Upper lobe of left lung (tissue), 6 donors: ENCODE measurements around the gene SLC22A2. TPM values are rescaled to one million over a fixed set of nuclear protein-coding genes. Genes with fewer than 3 reads are reported as not detected.

Experiments used
- ATAC-seq, 2 donors: fragments of 200-7000 bp; cut with Tn5 transposase; one replicate each; pipeline ENCODE4 v1.9.1; 2022; ENCODE audit warnings: mild to moderate bottlenecking in 2 of 2, moderate library complexity in 2 of 2; ENCODE audit not compliant: low FRiP score in 2 of 2
- DNase-seq, 2 donors: peaks; one replicate each; pipeline ENCODE4 v3.0.0-alpha.2; 2019 to 2020
- H3K27ac ChIP-seq, 4 donors: fragments of 200-600 bp; sonication (generic); one replicate each; pipeline ENCODE4 v1.5.1; 2016 to 2019
- H3K27me3 ChIP-seq, 4 donors: fragments of 200-600 bp; sonication (generic); one replicate each; pipeline ENCODE4 v1.5.1; 2017 to 2019
- H3K36me3 ChIP-seq, 4 donors: fragments of 200-600 bp; sonication (generic); one replicate each; pipeline ENCODE4 v1.5.1; 2016 to 2019
- H3K4me1 ChIP-seq, 4 donors: fragments of 200-600 bp; sonication (generic); one replicate each; pipeline ENCODE4 v1.5.1; 2018 to 2019
- H3K4me3 ChIP-seq, 4 donors: fragments of 200-600 bp; sonication (generic); one replicate each; pipeline ENCODE4 v1.5.1; 2017 to 2019; ENCODE audit warnings: mild to moderate bottlenecking in 2 of 4, moderate library complexity in 1 of 4
- H3K9me3 ChIP-seq, 4 donors: fragments of 200-600 bp; sonication (generic); one replicate each; pipeline ENCODE4 v1.5.1; 2018 to 2019
- EP300 ChIP-seq, 4 donors: sonication (generic); formaldehyde crosslinking; IDR thresholded peaks; one replicate each; pipeline ENCODE4 v1.5.1; 2017; ENCODE audit warnings: antibody characterized with exemption in 4 of 4, control low read depth in 2 of 4
- POLR2A ChIP-seq, 4 donors: fragments of 450-650 bp; IDR thresholded peaks; one replicate each; pipeline ENCODE4 v1.5.1; 2016 to 2017; ENCODE audit warnings: antibody characterized with exemption in 4 of 4, mild to moderate bottlenecking in 2 of 4
- POLR2AphosphoS5 ChIP-seq, 2 donors: sonication (generic); formaldehyde crosslinking; IDR thresholded peaks; one replicate each; pipeline ENCODE4 v1.5.1; 2017; ENCODE audit warnings: antibody characterized with exemption in 2 of 2
- WGBS, 2 donors: methylation state at CpG; one replicate each; pipeline ENCODE4 v1.1.5; 2017 to 2018; 5-methylcytosine and 5-hydroxymethylcytosine counted together
- total RNA-seq, 6 donors: library from RNA; depleted of rRNA in 4 of 6; stranded (reverse); fragments of >200 nt in 4 of 6; gene quantifications; one replicate each; pipeline versions ENCODE4 v1.1.0 to v1.2.1, GENCODE V29; 2016 to 2021
- TF ChIP-seq, protein P1 (sequence below), 6 experiments: fragments of 450-650 bp in 4 of 6; fragments of 200-600 bp in 2 of 6; sonication (generic) in 2 of 6; IDR thresholded peaks; one replicate each; pipeline ENCODE4 v1.5.1; 2016 to 2019; ENCODE audit warnings: antibody characterized with exemption in 6 of 6
- donor health status: DM: no; HTN: no; CAD: no; lungs with moderate emphysema.
- donor health status: DM: no; HTN: yes; CAD: no; lungs with severe emphysema.

Gene SLC22A2
- total RNA-seq, 6 donors from 2014 or later = not detected

DNA sequence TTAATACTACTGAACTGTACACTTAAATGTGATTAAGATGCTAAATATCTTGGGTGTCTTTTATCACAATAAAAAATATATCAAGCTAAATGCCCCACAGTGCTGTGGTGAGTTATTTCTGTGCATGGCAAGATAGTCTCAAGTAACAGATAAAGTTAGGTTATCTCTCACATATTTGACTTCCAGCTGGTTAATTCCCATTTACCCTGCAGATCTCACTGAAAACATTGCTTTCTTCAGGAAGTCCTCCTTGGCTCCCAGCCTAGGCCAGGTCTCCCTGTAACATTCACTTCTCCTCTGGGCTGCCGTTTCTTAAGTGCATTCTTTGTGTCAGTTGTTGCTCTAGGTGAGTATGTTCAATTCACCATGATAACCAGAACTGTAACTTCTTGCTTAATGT lies 77.9 kb downstream of the SLC22A2 start:
- no peaks in the 10 kb centered on the region for H3K36me3 ChIP-seq
- DNase-seq = no peak
- no peaks in the 10 kb centered on the region for H3K4me1 ChIP-seq
- H3K27me3 ChIP-seq = no peaks in the 10 kb centered on the region
- no peaks in the 10 kb centered on the region for H3K9me3 ChIP-seq
- WGBS, 2 donors = 44 to 50% methylated on average over 1 of the region's 1 CpG
- ATAC-seq = no peak
- no peak overlapping the region for H3K4me3 ChIP-seq
- TF ChIP-seq, protein P1, sequence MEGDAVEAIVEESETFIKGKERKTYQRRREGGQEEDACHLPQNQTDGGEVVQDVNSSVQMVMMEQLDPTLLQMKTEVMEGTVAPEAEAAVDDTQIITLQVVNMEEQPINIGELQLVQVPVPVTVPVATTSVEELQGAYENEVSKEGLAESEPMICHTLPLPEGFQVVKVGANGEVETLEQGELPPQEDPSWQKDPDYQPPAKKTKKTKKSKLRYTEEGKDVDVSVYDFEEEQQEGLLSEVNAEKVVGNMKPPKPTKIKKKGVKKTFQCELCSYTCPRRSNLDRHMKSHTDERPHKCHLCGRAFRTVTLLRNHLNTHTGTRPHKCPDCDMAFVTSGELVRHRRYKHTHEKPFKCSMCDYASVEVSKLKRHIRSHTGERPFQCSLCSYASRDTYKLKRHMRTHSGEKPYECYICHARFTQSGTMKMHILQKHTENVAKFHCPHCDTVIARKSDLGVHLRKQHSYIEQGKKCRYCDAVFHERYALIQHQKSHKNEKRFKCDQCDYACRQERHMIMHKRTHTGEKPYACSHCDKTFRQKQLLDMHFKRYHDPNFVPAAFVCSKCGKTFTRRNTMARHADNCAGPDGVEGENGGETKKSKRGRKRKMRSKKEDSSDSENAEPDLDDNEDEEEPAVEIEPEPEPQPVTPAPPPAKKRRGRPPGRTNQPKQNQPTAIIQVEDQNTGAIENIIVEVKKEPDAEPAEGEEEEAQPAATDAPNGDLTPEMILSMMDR (IDR thresholded peaks at IDR 0.05) = no peak
- no peak for TF ChIP-seq POLR2A (IDR thresholded peaks at IDR 0.05)
- TF ChIP-seq EP300 (IDR thresholded peaks at IDR 0.05) = no peak
- H3K27ac ChIP-seq = no peak overlapping the region

DNA sequence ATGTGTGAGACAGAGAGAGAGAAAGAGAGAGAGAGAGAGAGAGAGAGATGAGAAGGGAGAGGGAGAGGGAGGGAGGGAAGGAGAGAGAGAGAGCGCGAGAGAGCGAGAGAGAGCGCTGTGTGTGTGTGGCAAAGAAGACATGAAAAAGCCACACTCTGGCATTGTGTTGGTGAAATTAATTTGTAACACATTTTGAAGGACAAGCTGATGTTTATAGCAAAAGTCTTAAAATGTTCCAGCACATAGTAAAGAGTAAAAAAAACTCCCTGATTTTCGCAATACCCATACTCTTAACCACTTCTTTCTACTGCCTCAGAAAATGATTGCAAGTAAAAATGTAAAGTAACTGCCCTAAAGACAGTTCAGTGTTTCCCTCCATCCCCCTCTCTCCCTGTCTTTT lies 80.3 kb downstream of the SLC22A2 start:
- TF ChIP-seq POLR2AphosphoS5 (IDR thresholded peaks at IDR 0.05) (no peak), EP300 (IDR thresholded peaks at IDR 0.05) (no peak), POLR2A (IDR thresholded peaks at IDR 0.05) (no peak)
- TF ChIP-seq, protein P1 (IDR thresholded peaks at IDR 0.05) = no peak
- Histone ChIP-seq H3K4me1 (no peaks in the 10 kb centered on the region), H3K4me3 (no peak overlapping the region), H3K36me3 (no peaks in the 10 kb centered on the region), H3K27me3 (no peaks in the 10 kb centered on the region), H3K27ac (no peak overlapping the region), H3K9me3 (no peaks in the 10 kb centered on the region)
- 65 to 71% methylated on average over 5 of the region's 5 CpGs for WGBS, 2 donors
- ATAC-seq (no peak), DNase-seq (no peak)

- H3K4me3 ChIP-seq = no peak overlapping the region
- TF ChIP-seq POLR2A (IDR thresholded peaks at IDR 0.05) (no peak), POLR2AphosphoS5 (IDR thresholded peaks at IDR 0.05) (no peak), EP300 (IDR thresholded peaks at IDR 0.05) (no peak)
- TF ChIP-seq, protein P1 (IDR thresholded peaks at IDR 0.05) = no peak
- H3K4me1 ChIP-seq = no peaks in the 10 kb centered on the region
- H3K27me3 ChIP-seq = no peaks in the 10 kb centered on the region
- H3K27ac ChIP-seq = no peak overlapping the region
- WGBS, 2 donors = 42 to 55% methylated on average over 2 of the region's 2 CpGs
- DNase-seq = no peak
- no peaks in the 10 kb centered on the region for H3K36me3 ChIP-seq
- H3K9me3 ChIP-seq = no peaks in the 10 kb centered on the region
- no peak for ATAC-seq
Observed at GRCh38 chr6:160177220-160177619, 81.4 kb downstream of the SLC22A2 start.

DNA sequence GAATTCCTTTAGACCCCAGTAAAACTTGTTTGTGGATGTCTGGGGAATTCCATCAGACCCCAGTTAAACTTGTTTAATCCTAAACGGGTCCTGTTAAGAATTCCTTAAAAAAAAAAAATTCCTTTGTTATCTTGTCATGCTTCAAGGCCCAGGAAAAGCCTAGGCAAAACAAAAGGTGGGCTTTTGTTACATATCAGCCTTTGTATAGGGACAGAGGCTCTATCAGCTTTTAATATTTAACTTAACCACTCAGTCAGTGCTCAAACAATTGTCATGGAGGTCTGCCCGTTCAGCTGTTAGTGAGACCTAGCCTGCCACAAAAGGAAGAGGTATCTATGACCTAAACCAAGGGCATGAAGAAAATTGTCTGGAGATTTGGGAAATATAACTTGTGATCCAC lies 83.9 kb downstream of the SLC22A2 start:
- Histone ChIP-seq H3K36me3 (no peaks in the 10 kb centered on the region), H3K9me3 (no peaks in the 10 kb centered on the region), H3K27me3 (no peaks in the 10 kb centered on the region), H3K27ac (no peak overlapping the region), H3K4me3 (no peak overlapping the region), H3K4me1 (no peaks in the 10 kb centered on the region)
- no peak for DNase-seq
- ATAC-seq = no peak
- TF ChIP-seq EP300 (IDR thresholded peaks at IDR 0.05) = no peak
- TF ChIP-seq, protein P1 (IDR thresholded peaks at IDR 0.05) = no peak
- no peak for TF ChIP-seq POLR2A (IDR thresholded peaks at IDR 0.05)
- no peak for TF ChIP-seq POLR2AphosphoS5 (IDR thresholded peaks at IDR 0.05)
- 35 to 40% methylated on average over 2 of the region's 2 CpGs for WGBS, 2 donors

- WGBS, 2 donors = 59 to 73% methylated on average over 9 of the region's 9 CpGs
Observed at GRCh38 chr6:160173806-160174527, 84.7 kb downstream of the SLC22A2 start.

More at GRCh38 chr6:160173806-160174527, 84.7 kb downstream of the SLC22A2 start:
- ATAC-seq (no peak), DNase-seq (no peak)
- H3K4me3 ChIP-seq = no peak overlapping the region
- no peak overlapping the region for H3K27ac ChIP-seq
- H3K4me1 ChIP-seq = no peaks in the 10 kb centered on the region
- H3K9me3 ChIP-seq = no peaks in the 10 kb centered on the region
- no peaks in the 10 kb centered on the region for H3K27me3 ChIP-seq
- TF ChIP-seq, protein P1 (IDR thresholded peaks at IDR 0.05) = no peak
- H3K36me3 ChIP-seq = no peaks in the 10 kb centered on the region
